ENCODE measurements around the gene TPCN2. TPM values are rescaled to one million over a fixed set of nuclear protein-coding genes. Genes with fewer than 3 reads are reported as not detected.

Gene TPCN2
- total and polyA plus RNA-seq, 2 of the 4 experiments (the other 2 are of a cell fraction), result 3.4 to 8.0 TPM

- no peak overlapping the region for H2AK9ac ChIP-seq (replicated peaks; ENCODE audit: low read depth, low read length, poor library complexity)
- intact Hi-C loops (cut with micrococcal nuclease) (loop anchor here (10.0 kb wide), 1 partner anchor 165 kb away; the partner anchor contains the start of gene MYEOV), in situ Hi-C loops (cut with MboI; ENCODE audit: low sequenced_read_pairs) (no loop called here), dilution Hi-C loops (cut with HindIII; ENCODE audit: low sequenced_read_pairs, unreplicated experiment) (no loop called here)
- BruUV-seq (replicated peaks), result no TSS peak
- H3K27ac ChIP-seq (ENCODE audit: insufficient read depth, low read length), result no peak overlapping the region
- H3K27me3 ChIP-seq (ENCODE audit: control insufficient read depth, insufficient read depth, low read length), result no peaks in the 10 kb centered on the region
- no peaks in the 10 kb centered on the region for H3K9me1 ChIP-seq (ENCODE audit: insufficient read depth, low read length)
- no peak overlapping the region for H4K91ac ChIP-seq (ENCODE audit: insufficient read depth, low read depth, low read length)
- no peaks in the 10 kb centered on the region for H3K79me1 ChIP-seq (ENCODE audit: low read depth in 1 of 2, low read length in 2 of 2)
- no peak overlapping the region for H4K5ac ChIP-seq (ENCODE audit: low read depth, low read length)
- H2BK20ac ChIP-seq (ENCODE audit: low read depth, low read length), result no peak overlapping the region
- no peak overlapping the region for H3K4ac ChIP-seq (ENCODE audit: low read depth, low read length)
- no peak overlapping the region for H3K9ac ChIP-seq (ENCODE audit: low read depth, low read length)
- ChIA-PET POLR2A (ENCODE audit: unreplicated experiment) (no interaction called here), CTCF (no interaction called here)
- no peaks in the 10 kb centered on the region for H4K20me1 ChIP-seq (ENCODE audit: insufficient read depth, low read length)
- TF ChIP-seq RCOR1 (IDR thresholded peaks at IDR 0.05; ENCODE audit: insufficient replicate concordance, low read length), result no peak
- TF ChIP-seq FOS (IDR thresholded peaks at IDR 0.05; ENCODE audit: low read depth, low read length), result no peak
- TF ChIP-seq CTCF (conservative IDR thresholded peaks at IDR 0.05; ENCODE audit: low read depth, low read length), result no peak
- no peak for TF ChIP-seq RAD21 (IDR thresholded peaks at IDR 0.05; ENCODE audit: low read length)
- no peak for TF ChIP-seq RFX5 (IDR thresholded peaks at IDR 0.05; ENCODE audit: low read depth, low read length)
- no peak for TF ChIP-seq MAFK (IDR thresholded peaks at IDR 0.05; ENCODE audit: low read depth, low read length)
- no peak for TF ChIP-seq NFE2L2 (IDR thresholded peaks at IDR 0.05; ENCODE audit: low read depth, low read length)
- TF ChIP-seq USF2 (IDR thresholded peaks at IDR 0.05; ENCODE audit: low read depth, low read length), result no peak
- TF ChIP-seq BHLHE40 (IDR thresholded peaks at IDR 0.05; ENCODE audit: low read depth, low read length), result no peak
- TF ChIP-seq SMC3 (IDR thresholded peaks at IDR 0.05; ENCODE audit: low read depth, low read length), result no peak
- no peak for TF ChIP-seq MXI1 (IDR thresholded peaks at IDR 0.05; ENCODE audit: borderline replicate concordance, low read depth, low read length)
- TF ChIP-seq MAZ (IDR thresholded peaks at IDR 0.05; ENCODE audit: borderline replicate concordance, low read depth, low read length), result no peak
- H3K4me3 ChIP-seq (ENCODE audit: insufficient read depth, low read depth, low read length), result no peak overlapping the region
- H3K4me1 ChIP-seq (ENCODE audit: control insufficient read depth, insufficient read depth, low read length), result no peaks in the 10 kb centered on the region
- H3K14ac ChIP-seq (replicated peaks; ENCODE audit: low read depth, low read length), result no peak overlapping the region
- no peak overlapping the region for H4K8ac ChIP-seq (ENCODE audit: low read depth in 2 of 2, low read length in 2 of 2)
- DNase-seq (no peak), ATAC-seq (ENCODE audit: low read depth) (no peak)
- no peak overlapping the region for H2BK120ac ChIP-seq (ENCODE audit: low read depth, low read length)
- no peak overlapping the region for H3K4me2 ChIP-seq (ENCODE audit: low read depth, low read length)
- H3K36me3 ChIP-seq (ENCODE audit: control insufficient read depth, insufficient read depth, low read length), result no peaks in the 10 kb centered on the region
- no peak overlapping the region for H2AFZ ChIP-seq (replicated peaks; ENCODE audit: low read length, poor library complexity)
- H2BK15ac ChIP-seq (ENCODE audit: low read depth, low read length), result no peak overlapping the region
- H2AK5ac ChIP-seq (ENCODE audit: low read depth, low read length), result no peak overlapping the region
- H2BK5ac ChIP-seq (ENCODE audit: low read depth, low read length, poor library complexity, severe bottlenecking), result no peak overlapping the region
- no peak overlapping the region for H3K23ac ChIP-seq (ENCODE audit: low read depth, low read length)
- H3K18ac ChIP-seq (ENCODE audit: low read depth, low read length), result no peak overlapping the region
- no peak overlapping the region for H3K56ac ChIP-seq (ENCODE audit: extremely low read depth, insufficient read depth, low read length)
- peaks cover 3% of the 10 kb centered on the region for H3K9me3 ChIP-seq (ENCODE audit: control insufficient read depth, insufficient read depth, low read length)
- WGBS, 2 experiments (ENCODE audit: extremely low coverage in 2 of 2, insufficient read length in 1 of 2), result 100% methylated on average over 3 of the region's 7 CpGs; no CpG with 5 or more reads in 1 of the 2 experiments
These were observed 80.9 kb downstream of the TPCN2 start for GRCh38 chr11:69129647-69130046.

Measured in IMR-90 (cell line).